ENCODE data around the gene POLR3H.

Gene POLR3H

DNA sequence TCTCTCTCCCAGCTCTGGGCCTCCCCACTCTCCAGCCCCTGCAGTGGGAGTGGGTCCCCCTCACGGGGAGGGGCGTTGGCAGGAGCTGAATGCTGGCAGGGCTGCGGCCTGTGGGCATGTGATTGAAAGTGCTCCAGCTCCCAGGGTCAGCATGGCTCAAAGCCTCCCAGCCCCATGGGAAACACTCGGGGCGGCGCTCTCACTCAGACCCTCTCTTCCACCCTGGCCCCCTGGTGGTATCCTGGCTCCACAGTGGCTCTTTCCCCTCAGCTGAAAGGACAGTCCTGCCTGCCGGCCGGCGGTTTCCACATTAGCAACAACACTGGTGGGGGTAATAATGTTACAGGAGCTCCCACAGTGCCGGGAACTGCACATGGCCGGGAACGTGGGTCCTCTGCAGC, 35.5 kb downstream of the POLR3H start:
- Histone ChIP-seq H3K27me3 (ENCODE audit: insufficient read depth, poor library complexity, severe bottlenecking) (no peaks in the 10 kb centered on the region), H3K4me3 (replicated peaks; ENCODE audit: insufficient read depth, low read length) (no peak overlapping the region), H3K27ac (replicated peaks) (no peak overlapping the region)
- TF ChIP-seq POLR2AphosphoS5 (IDR thresholded peaks at IDR 0.05; ENCODE audit: low read depth) = no peak
- DNase-seq (ENCODE audit: low read depth in 1 of 2, low spot score in 1 of 2) = no peak

DNA sequence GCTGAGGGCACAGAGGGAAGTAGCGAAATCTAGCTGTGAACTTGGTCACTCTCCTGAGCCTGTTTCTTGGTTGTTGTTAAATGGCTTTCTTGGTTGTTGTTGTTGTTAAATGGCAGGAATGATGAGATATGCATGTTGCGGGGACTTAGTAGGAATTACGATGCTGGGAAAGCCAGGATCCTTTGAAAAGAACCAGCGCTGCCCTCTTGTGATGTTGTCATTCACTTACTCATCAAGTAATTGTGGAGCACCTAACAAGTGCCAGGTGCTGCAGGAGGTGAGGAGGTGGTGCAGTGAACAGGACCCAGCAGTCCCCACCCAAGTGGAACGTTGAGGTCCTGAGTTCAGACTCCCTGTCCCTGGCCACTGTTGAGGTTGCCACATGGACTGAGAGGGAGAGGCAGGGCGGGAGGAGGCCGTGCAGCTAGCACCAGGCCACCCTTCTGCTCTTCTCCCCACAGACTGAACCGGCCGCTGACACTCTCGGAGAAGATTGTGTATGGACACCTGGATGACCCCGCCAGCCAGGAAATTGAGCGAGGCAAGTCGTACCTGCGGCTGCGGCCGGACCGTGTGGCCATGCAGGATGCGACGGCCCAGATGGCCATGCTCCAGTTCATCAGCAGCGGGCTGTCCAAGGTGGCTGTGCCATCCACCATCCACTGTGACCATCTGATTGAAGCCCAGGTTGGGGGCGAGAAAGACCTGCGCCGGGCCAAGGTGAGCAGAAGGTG, 36.8 kb downstream of the POLR3H start:
- no peak for DNase-seq (ENCODE audit: low read depth in 1 of 2, low spot score in 1 of 2)
- H3K27ac ChIP-seq (replicated peaks) = no peak overlapping the region
- H3K27me3 ChIP-seq (ENCODE audit: insufficient read depth, poor library complexity, severe bottlenecking) = no peaks in the 10 kb centered on the region
- TF ChIP-seq POLR2AphosphoS5 (IDR thresholded peaks at IDR 0.05; ENCODE audit: low read depth) = no peak
- TF ChIP-seq SPI1 (IDR thresholded peaks at IDR 0.05; ENCODE audit: borderline replicate concordance, low read depth) = no peak
- H3K4me3 ChIP-seq (replicated peaks; ENCODE audit: insufficient read depth, low read length) = no peak overlapping the region

- no peak overlapping the region for H3K27ac ChIP-seq (replicated peaks)
Observed at GRCh38 chr22:41505511-41506220, 38.6 kb downstream of the POLR3H start.

DNA sequence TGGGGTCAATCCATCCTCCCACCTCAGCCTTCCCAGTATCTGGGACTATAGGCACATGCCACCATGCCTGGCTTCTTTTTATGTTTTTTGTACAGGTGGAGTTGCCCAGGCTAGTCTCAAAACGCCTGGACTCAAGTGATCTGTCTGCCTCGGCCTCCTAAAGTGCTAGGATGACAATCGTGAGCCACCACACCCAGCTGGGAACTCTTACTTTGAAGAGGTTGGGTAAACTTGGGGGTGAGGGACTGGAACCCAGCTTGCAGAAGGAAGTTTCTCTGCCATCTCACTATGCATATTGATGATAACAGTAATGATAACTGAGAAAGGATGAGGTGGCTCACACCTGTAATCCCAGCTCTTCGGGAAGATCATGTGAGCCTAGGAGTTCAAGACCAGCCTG, 39.5 kb downstream of the POLR3H start:
- no peak for DNase-seq (ENCODE audit: low read depth in 1 of 2, low spot score in 1 of 2)

More at GRCh38 chr22:41505511-41506220, 38.6 kb downstream of the POLR3H start:
- no peak for DNase-seq (ENCODE audit: low read depth in 1 of 2, low spot score in 1 of 2)
- H3K4me3 ChIP-seq (replicated peaks; ENCODE audit: insufficient read depth, low read length) = no peak overlapping the region
- no peaks in the 10 kb centered on the region for H3K27me3 ChIP-seq (ENCODE audit: insufficient read depth, poor library complexity, severe bottlenecking)
- TF ChIP-seq POLR2AphosphoS5 (IDR thresholded peaks at IDR 0.05; ENCODE audit: low read depth) = no peak
- TF ChIP-seq CTCF (IDR thresholded peaks at IDR 0.05; ENCODE audit: insufficient read depth, low read length) = no peak
- no peak for TF ChIP-seq SPI1 (IDR thresholded peaks at IDR 0.05; ENCODE audit: borderline replicate concordance, low read depth)
- TF ChIP-seq REST (IDR thresholded peaks at IDR 0.05; ENCODE audit: insufficient replicate concordance, low read depth) = no peak
- no peak for TF ChIP-seq GABPA (IDR thresholded peaks at IDR 0.05; ENCODE audit: low read depth)

More for the DNA sequence above, 39.5 kb downstream of the POLR3H start:
- H3K27me3 ChIP-seq (ENCODE audit: insufficient read depth, poor library complexity, severe bottlenecking) = no peaks in the 10 kb centered on the region
- no peak overlapping the region for H3K4me3 ChIP-seq (replicated peaks; ENCODE audit: insufficient read depth, low read length)
- TF ChIP-seq GABPA (IDR thresholded peaks at IDR 0.05; ENCODE audit: low read depth) (no peak), POLR2AphosphoS5 (IDR thresholded peaks at IDR 0.05; ENCODE audit: low read depth) (no peak), CTCF (IDR thresholded peaks at IDR 0.05; ENCODE audit: insufficient read depth, low read length) (no peak), REST (IDR thresholded peaks at IDR 0.05; ENCODE audit: insufficient replicate concordance, low read depth) (no peak), SPI1 (IDR thresholded peaks at IDR 0.05; ENCODE audit: borderline replicate concordance, low read depth) (no peak)
- no peak overlapping the region for H3K27ac ChIP-seq (replicated peaks)
